Middle frontal gyrus (tissue), 1 donor: ENCODE results near the gene EDEM2.
A peak's percentile ranks its signal among the peaks of the same experiment; 100 is the strongest.
"Not testable (repeated sequence)": the region's sequence is repeated elsewhere in the genome, so short reads cannot be mapped to it uniquely, and the experiment has no call there.

ENCODE experiments used
- DNase-seq: peaks from one replicate; pipeline ENCODE4 v3.0.0-alpha.2; 2015; ENCODE audit warnings: low spot score; ENCODE audit errors: extremely low spot score

Gene EDEM2

DNA sequence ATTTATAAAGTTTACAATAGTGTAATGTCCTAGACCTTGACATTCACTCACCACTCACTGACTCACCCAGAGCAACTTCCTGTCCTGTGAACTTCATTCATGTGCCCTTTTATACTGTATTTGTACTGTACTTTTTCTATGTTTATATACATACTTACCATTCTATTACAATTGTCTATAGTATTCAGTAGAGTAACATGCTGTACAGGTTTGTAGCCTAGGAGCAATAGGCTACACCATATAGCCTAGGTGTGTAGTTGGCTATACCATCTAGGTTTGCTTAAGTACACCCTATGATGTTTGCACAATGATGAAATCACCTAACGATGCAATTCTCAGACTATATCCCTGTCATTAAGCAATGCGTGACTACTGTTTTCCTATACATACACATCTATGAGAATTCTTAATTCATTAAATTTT is 17.5 kb downstream of the EDEM2 start:
- DNase-seq: no peak

DNA sequence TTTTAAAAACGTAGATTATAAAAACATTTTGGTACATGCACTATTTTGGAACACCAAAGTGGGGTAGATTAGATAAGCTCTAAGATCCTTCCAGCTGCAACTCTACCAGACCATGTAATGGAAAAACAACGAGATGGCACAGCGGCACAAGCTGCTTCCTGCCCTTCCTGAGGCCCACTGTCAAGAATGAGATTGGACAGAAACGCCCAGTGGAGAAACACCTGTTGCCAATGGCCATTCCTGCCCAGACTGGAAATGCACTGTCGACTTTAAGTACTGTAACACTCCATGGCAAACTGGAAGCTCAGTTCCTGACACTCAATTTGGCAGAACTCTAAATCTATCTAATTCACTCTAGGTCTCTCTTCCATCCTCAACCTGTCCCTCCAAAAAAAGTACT is 21.4 kb downstream of the EDEM2 start:
- no peak for DNase-seq

DNA sequence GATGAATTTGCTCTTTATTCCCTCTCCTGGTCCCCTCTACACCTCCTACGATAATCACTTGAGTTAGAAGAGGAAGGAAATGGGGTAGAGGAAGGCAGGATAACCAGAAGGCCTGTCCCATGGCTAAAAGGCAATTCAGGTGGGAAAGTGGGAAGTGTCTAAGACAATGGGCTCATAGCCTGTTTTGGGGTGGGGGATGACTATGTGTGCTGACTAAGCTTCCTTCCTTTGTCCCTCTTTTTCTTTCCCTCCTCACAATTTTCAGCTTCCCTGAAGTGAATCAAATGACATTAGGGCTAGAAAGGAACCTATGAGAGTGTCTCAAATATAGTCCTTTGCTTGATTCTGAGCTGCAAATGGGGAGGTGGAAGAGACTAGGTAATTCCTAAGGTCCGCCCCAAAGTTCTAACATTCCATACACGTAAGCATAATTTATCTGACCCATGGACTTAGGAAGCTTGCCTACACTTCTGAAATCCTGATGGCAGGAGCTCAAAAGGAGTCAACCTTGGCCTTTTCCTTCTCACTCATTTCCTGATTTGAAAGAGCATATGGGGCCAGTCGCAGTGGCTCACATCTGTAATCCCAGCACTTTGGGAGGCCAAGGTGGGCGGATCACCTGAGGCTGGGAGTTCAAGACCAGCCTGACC is 24.3 kb downstream of the EDEM2 start:
- DNase-seq: no peak

DNA sequence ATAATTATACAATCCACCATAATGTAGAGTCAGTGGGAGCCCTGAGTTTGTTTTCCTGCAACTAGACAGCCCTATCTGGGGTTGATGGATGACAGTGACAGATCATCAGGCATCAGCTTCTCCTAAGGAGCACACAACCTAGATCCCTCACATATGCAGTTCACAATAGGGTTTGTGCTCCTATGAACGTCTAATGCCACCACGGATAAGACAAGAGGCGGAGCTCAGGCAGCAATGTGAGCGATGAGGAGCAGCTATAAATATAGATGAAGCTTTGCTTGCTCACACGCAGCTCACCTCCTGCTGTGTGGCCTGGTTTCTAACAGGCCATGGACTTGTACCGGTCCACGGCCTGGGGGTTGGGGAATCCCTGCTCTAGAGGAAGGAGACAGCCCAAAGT is 25.9 kb downstream of the EDEM2 start:
- DNase-seq: no peak

DNA sequence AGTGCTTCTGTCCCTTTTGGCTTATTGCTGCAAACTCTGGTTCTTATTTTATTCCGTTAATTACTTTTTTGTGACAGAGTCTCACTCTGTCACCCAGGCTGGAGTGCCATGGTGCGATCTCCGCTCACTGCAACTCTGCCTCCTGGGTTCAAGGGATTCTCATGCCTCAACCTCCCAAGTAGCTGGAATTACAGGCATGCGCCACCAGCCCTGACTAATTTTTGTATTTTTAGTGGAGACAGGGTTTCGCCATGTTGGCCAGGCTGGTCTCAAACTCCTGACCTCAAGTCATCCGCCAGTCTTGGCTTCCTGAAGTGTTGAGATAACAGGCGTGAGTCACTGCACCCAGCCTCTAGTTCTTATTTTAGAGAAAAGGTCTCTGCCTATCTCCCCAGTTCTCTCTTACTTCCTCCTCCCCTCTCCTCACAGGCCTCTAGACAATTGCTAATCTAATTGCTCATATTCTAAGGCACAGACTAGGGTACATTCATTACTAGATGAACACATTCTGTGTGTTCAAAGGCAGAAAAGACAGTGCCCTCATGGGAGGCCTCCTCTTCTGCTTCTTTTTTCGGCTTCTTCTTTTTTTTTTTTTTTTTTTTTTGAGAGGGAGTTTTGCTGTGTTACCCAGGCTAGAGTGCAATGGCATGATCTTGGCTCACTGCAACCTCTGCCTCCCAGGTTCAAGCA is 27.0 kb downstream of the EDEM2 start:
- DNase-seq: no peak

DNA sequence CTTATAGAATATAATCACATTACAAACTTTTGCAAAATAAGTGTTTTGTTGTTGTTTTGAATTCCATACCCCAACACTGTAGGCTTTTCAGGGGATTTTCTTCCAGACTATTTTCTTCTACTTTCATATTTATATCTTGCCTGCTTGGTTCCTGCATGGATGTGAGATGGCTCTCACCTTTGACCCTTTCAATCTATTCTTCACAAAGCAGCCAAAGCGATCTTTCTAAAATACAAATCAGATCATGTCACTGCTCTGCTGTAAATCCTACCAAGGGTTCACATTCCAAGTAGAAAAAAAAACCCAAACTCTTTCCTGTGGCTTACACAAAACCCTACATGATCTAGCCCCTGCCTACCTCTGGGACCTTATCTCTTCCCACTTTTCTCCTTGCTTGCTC is 29.5 kb downstream of the EDEM2 start:
- DNase-seq: no peak

DNA sequence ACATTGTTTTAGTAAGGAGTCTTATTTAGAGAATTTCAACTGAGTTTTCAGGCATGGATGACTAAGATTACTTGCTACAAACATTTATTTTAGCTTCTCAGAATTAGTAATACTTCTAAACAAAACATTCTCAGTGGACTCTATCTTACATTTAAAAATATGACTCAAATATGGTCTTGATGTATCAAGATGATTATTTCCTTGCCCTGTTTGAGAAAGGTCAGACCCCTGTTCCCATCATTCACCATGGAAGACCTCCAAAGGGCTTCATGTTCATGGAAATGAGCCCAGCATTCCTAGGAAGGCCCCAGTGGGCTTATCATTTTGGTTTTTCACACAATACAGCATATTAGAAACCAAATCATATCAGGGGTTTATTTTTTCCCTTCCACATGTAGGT is 29.9 kb downstream of the EDEM2 start:
- DNase-seq: no peak

DNA sequence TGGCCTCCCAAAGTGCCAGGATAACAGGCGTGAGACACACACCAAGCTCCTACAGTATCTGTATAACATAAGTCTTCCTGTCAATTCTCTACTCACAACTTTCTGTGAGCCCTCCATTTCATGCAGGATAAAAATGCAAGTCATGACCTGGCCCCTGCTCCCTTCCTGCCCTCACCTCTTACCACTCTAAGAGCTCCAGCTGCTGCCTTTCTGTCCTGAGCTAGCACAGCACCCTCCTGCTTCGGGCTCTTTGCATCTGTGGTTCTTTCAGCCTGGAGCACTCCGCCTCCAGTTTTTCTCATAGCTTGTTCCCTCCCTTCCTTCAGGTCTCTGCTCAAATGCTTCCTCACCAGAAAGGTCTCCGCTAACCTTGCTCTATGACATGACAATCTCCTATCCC is 30.9 kb downstream of the EDEM2 start:
- no peak for DNase-seq

DNA sequence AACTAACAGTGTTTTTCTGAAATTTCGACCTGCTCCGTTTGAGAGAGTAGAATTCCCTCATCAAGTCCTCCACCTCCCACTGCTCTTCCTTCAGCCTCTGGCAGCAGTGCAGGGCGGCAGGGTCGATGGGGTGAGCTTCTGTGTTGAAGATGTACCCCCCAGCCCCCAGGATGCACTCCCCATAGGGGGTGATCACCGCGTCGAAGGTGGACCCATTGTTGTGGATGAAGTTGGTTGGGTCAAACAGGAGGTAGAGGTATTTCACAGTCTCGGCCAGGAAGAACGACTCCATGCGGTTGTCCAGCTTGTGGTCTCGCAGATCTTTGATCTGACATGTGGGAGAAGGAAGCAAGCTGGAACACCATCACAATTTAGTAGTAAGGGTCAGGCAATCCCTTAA is 31.5 kb downstream of the EDEM2 start:
- DNase-seq: no peak

DNA sequence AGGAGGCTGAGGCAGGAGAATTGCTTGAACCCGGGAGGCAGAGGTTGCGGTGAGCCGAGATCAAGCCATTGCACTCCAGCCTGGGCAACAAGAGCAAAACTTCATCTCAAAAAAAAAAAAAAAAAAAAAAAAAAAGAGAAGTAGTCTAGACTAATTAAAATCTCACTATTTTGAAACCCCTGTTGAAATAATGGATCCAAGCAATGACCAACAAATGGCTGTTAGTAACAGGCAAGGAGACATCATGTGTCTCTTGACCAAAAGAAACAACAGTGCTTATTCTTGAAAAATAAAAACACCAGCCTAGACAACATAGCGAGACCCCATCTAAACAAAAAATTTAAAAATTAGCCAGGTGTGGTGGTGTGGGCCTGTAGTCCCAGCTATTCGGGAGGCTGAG is 34.9 kb downstream of the EDEM2 start:
- not testable (repeated sequence) for DNase-seq

DNA sequence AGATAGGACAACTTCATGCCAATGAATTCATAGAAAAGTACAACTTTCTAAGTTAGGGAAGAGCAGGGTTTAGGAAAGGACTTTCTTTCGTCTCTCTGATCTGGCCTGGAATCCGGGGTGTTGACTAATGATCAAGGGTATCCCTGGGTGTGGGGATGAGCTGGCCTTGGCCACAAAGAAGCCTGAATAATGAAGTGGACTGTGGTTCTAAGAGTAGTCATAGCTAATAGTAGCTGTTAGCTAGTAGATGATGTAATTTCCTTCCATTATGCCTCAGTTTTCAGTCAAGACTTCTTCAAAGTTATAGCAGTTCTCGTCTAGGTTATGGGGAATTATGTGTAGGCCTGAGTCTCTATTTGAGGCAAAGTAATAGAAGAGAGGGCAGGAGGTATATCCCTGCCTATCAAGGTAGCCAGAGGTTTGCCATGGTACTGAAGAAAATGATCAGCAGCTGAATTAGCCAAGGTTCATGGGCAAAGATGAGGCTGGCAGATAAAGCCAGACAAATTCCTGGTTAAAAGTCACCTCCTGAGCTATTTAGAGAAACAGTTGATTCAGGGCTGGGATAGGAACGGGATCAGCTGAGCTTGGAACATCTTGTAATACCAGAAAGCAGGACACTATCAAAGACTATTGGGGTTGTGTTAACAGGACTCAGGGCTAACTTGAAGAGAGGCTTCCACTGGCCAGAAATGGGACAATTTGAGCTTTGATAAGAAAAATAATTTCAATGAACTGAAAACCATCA is 35.8 kb downstream of the EDEM2 start:
- no peak for DNase-seq

DNA sequence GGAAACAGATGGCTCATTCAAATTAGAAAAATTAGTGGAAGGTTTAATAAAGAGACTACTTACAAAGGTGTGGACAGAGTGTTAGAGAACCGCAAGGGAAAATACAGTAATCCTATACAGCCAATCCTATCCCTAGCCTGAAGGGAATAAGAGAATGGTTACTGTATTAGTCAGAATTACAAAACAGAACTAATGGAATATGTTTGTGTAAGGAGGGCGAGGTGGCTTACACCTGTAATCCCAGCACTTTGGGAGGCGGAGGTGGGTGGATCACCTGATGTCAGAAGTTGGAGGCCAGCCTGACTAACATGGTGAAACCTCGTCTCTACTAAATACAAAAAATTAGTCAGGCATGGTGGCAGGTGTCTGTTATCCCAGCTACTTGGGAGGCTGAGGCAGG is 38.2 kb downstream of the EDEM2 start:
- DNase-seq: no peak

DNA sequence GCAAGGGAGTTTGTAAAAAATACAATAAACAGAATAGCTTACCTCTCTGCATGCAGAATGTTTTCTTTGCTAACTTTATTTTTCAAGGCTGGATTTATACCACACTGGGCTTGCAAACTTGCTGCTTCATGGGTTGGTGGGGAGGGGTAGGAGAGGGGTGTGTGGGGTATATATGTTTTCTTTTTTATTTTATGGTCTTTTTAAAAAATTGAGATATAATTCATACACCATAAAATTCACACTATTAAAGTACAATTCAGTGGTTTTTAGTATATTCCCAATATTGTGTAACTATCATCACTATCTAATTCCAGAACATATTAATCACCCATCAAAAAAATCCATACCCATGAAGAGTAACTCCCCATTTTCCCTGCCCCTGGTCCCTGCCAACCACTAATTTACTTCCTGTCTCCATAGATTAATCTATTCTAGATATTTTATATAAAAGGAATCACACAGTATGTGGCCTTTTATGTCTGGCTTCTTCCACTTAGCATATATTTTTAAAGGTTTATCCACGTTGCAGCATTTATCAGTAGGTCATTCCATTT is 40.2 kb downstream of the EDEM2 start:
- DNase-seq: no peak

DNA sequence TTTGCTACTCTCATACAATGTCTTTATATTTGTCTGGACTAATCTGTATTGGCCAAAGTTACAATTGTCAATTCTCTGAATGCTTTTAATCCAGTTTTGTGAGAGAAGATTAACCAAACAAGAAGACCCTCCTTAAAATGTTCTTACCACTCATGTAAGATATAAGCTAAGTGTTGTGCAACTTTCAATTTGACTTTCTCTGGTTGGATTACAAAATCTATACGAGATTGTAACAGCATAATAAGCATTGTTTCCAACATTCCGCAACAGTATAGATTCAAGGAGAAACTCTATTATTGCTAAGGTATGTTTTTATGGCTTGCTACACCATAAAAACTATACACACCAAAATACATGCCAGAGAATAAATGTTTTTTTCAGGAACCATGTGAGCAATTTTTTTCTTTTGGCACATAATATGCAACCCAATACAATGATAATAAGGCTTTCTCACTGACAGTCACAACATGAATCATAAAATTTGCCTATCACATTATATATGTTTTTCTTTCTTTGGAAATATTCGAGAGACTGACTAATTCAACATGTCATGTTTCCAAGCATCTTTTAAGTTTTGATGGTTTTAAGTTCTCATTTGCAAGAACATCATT is 42.3 kb downstream of the EDEM2 start:
- no peak for DNase-seq

DNA sequence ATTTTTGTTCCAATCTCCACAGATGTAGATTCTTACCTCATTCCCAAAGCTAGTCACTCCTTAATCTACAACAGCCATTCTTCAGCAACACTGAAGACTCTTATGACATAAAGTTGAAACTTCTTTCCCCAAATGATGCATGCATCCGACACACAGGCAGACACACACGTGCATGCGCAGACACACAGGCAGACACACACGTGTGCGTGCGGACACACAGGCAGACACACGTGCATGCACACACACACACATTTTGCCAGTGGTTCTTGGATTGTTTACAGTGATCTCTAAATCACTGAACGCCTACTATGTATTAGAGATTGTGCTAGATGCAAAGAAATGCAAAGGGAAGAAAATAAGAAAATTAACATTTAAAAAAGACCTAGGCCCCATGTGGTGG is 45.5 kb downstream of the EDEM2 start:
- DNase-seq: no peak

DNA sequence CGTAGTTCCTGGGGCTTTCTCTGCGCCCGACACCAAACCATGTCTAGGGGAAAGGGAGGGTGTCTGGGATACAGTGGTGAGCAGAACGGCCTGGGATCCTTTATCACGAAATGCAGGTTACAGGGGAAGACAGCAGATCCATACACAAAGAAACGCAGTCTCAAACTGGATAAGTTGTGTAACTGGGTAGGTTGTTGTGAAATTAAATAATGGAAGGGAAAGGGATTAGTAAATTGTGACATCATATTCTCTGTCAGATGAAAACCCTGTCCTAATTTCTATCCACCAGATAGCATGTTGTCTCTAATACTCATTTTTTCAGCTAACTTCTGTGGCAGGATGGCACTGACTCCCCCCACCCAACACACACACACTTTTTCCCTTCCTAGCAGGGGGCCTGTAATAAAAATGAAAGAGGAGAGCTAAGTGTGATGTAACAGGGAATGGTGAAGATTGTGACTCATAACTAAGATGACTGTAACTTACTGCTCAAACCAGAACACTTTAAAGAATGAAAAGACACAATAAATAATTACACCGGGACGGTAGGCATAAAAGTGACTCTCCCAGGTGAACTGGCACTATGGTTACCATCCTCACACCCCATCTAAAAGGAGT is 53.8 kb downstream of the EDEM2 start:
- DNase-seq: no peak

DNA sequence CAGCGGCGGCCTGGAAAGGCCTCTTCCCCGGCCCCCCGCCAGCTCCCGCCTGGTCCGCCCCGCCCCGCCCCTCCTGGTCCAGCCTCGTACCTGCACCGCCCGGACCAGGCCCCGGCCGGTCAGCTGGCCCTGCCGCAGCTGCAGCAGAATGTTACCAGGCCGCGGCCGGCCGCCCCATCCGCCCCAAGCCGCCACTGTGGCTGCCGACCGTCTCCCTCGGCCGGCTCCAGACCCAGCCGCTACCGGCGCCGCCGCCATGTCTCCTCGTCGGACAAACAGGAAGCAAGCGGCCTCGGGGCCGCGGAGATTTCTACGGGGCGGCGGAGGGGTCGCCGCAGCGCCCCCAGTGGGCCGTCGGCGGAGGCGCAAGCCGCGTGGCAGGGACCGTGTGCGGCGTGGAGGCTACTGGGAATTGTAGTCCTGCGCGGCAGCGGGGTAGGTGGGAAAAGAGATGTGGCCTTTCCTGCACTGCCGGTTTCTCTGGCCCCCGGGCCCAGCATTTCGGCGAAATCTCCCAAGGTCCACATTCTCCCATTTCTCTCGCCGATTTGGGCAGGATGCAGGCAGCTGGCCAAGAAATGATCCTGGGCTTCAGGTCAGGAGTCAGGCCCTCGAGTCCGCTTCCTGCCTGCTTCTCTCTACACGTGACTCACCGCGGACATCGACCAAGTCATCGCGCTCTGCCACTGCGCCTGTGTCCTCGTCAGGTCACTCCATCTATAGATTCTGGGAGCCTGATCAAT is 54.4 kb downstream of the EDEM2 start, which contains the start of gene TRPC4AP:
Gene TRPC4AP, minus strand, starts transcription at position 284 of the 743 bp plus-strand sequence. Its CDS starts 26 bp downstream, at position 258.
- peak; percentile 88 for DNase-seq

DNA sequence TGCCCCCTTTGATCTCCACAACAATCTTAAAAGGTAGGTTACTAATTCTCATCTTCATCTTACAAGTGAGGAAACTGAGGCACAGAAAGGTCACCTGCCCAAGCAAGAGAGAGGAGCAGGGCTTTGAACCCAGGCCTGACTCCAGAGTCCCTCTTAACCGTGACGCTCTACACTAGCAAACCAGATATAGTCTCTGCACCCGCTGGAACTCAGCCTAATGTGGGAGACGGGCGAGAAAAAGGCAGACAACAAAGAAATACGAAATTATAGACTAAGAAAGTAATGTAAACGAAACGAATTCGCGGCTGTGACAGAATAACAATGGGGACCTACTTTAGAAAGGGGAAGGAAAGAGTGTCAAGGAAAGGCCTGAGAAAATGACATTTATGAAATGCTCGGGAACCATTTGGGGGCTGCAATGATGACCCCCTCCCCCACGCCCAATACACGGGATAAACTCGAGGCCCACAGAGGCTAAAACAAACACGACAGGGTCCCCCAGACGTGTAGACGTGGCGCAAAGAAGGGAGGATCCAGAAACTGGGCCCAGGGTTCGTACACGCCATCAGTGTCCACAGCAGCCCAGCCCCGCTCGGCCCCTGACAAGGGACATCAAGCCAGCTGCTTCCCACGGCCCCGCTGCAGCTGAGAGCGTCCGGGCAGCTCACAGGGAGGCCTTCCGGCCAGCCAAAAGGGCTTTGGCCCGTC is 55.2 kb downstream of the EDEM2 start:
- no peak for DNase-seq

DNA sequence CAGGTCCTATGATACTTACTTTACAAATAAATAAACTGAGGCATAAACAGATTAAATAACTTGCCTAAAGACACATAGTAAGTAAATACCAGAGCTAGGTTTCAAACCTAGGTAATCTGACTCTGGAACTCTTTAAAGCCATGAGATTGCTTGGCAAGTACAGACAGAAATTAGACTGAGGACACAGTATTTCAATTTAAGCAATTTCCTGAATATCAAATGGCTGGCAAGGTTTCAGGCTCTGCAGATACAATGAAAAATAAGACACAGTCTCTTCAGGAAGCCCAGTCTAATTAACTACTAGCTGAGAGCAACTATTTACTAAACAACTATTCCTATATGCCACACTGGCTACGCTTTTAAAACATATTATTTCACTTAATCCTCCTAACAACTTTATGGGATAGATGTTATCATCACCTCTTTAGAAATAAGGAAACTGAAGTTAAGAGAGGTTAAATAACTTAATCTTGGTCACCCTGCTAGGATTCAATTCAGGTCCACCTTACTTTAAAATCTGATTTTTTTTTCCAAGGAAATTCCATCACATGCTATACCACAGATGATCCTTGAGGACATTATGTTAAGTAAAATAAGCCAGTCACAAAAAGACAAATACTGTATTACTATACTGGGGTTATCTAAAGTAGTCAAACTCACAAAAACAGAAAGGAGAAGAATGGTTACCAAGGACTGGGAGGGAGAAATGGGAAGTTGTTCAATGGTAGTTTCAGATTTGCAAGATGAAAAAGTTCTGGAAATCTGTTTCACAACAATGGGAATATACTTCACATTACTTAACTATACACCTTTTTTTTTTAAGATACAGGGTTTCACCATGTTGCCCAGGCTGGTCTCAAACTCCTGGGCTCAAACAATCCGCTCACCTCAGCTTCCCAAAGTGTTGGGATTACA is 58.6 kb downstream of the EDEM2 start:
- DNase-seq: no peak
